ENCODE data around the gene KCNJ15. TPM values are rescaled to one million over a fixed set of nuclear protein-coding genes. Genes with fewer than 3 reads are reported as not detected.

The KCNJ15 gene
- total and polyA plus RNA-seq, 2 of the 8 experiments (the other 6 are each of a cell fraction or from before 2014, with no cell fraction given) = under 0.01 TPM; not detected in 1

DNA sequence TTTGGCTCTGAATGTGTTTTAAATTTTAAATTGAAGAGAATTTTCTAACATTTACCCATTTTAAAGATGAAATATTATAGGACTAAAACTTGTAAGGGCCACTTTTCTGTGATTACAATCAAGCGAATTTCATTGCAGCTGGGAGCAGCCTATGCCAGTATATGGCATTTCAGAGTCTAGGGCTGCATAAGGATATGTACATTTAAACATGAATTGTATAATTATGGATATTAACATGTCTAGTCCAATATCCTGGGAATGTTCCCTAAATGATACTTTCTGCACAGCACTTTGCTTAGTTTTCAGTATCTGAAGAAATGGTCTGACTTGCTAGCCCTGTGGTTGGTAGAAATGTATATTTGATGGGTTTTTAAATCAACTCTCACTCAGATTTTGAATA is 8.4 kb downstream of the KCNJ15 start (continued):
- TF ChIP-seq, protein P1, sequence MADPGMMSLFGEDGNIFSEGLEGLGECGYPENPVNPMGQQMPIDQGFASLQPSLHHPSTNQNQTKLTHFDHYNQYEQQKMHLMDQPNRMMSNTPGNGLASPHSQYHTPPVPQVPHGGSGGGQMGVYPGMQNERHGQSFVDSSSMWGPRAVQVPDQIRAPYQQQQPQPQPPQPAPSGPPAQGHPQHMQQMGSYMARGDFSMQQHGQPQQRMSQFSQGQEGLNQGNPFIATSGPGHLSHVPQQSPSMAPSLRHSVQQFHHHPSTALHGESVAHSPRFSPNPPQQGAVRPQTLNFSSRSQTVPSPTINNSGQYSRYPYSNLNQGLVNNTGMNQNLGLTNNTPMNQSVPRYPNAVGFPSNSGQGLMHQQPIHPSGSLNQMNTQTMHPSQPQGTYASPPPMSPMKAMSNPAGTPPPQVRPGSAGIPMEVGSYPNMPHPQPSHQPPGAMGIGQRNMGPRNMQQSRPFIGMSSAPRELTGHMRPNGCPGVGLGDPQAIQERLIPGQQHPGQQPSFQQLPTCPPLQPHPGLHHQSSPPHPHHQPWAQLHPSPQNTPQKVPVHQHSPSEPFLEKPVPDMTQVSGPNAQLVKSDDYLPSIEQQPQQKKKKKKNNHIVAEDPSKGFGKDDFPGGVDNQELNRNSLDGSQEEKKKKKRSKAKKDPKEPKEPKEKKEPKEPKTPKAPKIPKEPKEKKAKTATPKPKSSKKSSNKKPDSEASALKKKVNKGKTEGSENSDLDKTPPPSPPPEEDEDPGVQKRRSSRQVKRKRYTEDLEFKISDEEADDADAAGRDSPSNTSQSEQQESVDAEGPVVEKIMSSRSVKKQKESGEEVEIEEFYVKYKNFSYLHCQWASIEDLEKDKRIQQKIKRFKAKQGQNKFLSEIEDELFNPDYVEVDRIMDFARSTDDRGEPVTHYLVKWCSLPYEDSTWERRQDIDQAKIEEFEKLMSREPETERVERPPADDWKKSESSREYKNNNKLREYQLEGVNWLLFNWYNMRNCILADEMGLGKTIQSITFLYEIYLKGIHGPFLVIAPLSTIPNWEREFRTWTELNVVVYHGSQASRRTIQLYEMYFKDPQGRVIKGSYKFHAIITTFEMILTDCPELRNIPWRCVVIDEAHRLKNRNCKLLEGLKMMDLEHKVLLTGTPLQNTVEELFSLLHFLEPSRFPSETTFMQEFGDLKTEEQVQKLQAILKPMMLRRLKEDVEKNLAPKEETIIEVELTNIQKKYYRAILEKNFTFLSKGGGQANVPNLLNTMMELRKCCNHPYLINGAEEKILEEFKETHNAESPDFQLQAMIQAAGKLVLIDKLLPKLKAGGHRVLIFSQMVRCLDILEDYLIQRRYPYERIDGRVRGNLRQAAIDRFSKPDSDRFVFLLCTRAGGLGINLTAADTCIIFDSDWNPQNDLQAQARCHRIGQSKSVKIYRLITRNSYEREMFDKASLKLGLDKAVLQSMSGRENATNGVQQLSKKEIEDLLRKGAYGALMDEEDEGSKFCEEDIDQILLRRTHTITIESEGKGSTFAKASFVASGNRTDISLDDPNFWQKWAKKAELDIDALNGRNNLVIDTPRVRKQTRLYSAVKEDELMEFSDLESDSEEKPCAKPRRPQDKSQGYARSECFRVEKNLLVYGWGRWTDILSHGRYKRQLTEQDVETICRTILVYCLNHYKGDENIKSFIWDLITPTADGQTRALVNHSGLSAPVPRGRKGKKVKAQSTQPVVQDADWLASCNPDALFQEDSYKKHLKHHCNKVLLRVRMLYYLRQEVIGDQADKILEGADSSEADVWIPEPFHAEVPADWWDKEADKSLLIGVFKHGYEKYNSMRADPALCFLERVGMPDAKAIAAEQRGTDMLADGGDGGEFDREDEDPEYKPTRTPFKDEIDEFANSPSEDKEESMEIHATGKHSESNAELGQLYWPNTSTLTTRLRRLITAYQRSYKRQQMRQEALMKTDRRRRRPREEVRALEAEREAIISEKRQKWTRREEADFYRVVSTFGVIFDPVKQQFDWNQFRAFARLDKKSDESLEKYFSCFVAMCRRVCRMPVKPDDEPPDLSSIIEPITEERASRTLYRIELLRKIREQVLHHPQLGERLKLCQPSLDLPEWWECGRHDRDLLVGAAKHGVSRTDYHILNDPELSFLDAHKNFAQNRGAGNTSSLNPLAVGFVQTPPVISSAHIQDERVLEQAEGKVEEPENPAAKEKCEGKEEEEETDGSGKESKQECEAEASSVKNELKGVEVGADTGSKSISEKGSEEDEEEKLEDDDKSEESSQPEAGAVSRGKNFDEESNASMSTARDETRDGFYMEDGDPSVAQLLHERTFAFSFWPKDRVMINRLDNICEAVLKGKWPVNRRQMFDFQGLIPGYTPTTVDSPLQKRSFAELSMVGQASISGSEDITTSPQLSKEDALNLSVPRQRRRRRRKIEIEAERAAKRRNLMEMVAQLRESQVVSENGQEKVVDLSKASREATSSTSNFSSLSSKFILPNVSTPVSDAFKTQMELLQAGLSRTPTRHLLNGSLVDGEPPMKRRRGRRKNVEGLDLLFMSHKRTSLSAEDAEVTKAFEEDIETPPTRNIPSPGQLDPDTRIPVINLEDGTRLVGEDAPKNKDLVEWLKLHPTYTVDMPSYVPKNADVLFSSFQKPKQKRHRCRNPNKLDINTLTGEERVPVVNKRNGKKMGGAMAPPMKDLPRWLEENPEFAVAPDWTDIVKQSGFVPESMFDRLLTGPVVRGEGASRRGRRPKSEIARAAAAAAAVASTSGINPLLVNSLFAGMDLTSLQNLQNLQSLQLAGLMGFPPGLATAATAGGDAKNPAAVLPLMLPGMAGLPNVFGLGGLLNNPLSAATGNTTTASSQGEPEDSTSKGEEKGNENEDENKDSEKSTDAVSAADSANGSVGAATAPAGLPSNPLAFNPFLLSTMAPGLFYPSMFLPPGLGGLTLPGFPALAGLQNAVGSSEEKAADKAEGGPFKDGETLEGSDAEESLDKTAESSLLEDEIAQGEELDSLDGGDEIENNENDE (IDR thresholded peaks at IDR 0.05; ENCODE audit: insufficient replicate concordance, low read length) = no peak
- TF ChIP-seq BACH1 (IDR thresholded peaks at IDR 0.05; ENCODE audit: low read length) (no peak), YY1 (IDR thresholded peaks at IDR 0.05; ENCODE audit: low read depth, low read length) (no peak)

Data from H1 (cell line).